ENCODE results near the gene RAB31.

DNA sequence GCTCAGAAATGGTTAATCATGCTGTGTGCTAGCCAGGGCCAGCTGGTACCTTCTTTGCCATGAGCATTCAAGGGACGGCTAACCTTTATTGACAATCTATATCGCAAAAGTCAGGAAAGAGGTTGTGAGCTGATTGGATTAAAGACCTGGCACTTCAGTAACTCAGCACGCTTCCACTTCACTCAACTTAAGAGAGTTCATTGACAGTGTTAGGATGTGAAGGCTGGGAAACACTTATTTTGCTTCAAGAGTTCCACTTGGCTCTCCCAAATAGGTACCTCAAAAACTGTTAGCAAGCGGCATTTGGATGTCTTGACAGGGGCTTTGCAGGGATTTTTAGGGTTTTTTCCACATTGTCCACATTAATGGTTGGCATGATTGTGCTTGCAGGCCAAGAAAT lies 152.6 kb downstream of the RAB31 start:
- TF ChIP-seq, protein P1, sequence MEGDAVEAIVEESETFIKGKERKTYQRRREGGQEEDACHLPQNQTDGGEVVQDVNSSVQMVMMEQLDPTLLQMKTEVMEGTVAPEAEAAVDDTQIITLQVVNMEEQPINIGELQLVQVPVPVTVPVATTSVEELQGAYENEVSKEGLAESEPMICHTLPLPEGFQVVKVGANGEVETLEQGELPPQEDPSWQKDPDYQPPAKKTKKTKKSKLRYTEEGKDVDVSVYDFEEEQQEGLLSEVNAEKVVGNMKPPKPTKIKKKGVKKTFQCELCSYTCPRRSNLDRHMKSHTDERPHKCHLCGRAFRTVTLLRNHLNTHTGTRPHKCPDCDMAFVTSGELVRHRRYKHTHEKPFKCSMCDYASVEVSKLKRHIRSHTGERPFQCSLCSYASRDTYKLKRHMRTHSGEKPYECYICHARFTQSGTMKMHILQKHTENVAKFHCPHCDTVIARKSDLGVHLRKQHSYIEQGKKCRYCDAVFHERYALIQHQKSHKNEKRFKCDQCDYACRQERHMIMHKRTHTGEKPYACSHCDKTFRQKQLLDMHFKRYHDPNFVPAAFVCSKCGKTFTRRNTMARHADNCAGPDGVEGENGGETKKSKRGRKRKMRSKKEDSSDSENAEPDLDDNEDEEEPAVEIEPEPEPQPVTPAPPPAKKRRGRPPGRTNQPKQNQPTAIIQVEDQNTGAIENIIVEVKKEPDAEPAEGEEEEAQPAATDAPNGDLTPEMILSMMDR (IDR thresholded peaks at IDR 0.05): no peak
- TF ChIP-seq POLR2A (IDR thresholded peaks at IDR 0.05) (no peak), EP300 (IDR thresholded peaks at IDR 0.05) (peak in 1 of 4 donors; percentile 47)

All from upper lobe of left lung (tissue), 4 donors.